ENCODE measurements around the gene NFAT5.

The NFAT5 gene

GRCh38 chr16:69651217-69651616 is 85.5 kb downstream of the NFAT5 start:
- no peak for DNase-seq

DNA sequence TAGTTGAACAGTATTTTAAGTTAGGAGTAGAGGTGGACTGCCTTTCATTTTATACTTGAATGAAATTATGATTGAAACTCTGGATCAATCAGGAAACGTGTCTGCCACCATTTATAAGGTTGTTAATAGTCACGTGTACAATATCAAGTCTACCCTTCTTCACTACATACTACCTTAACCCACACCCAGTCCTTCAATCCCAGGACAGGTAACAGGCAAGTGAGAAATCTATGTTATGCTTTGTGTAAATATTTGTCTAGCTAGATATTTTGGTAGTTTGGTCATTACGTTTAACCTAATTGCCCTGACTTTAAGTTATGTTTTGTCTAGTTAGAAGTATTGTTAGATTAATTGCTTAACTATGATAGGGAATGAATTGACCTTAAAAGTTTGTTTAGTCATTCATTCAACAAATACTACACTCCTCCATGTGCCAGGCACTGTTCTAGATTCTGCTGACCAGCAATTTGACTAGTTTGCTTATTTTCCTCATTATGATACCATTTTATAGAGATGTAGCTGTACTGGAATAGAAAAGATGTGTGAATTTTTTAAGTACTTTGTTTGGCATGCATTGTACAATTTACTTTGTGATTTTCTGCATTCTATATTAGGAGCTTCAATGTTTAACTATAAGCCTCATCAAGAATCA is 88.6 kb downstream of the NFAT5 start:
- no peak for DNase-seq

- DNase-seq: no peak
Measured at GRCh38 chr16:69660166-69660565, 94.4 kb downstream of the NFAT5 start.

- no peak for DNase-seq
Measured at GRCh38 chr16:69662901-69663300, 97.1 kb downstream of the NFAT5 start.

DNA sequence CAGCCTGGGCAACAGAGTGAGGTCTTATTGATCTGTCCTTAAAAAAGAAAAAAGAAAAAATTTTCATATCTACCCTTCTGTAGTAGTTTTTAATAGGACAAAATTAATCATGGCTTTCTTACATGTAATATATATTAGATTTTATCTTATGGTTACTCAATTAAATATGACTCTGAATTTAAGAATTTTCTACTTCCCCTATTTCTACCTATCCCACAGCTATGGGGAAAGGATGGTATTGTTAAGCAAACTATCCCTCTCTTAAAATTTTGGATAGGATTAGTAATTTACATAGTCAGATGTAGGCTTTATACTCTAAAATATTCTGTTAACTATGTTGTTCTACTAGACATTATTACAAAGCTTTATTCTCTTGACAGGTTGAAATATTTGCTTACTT is 98.1 kb downstream of the NFAT5 start:
- DNase-seq: no peak

- no peak for DNase-seq
Measured at GRCh38 chr16:69669577-69669976, 103.8 kb downstream of the NFAT5 start.

DNA sequence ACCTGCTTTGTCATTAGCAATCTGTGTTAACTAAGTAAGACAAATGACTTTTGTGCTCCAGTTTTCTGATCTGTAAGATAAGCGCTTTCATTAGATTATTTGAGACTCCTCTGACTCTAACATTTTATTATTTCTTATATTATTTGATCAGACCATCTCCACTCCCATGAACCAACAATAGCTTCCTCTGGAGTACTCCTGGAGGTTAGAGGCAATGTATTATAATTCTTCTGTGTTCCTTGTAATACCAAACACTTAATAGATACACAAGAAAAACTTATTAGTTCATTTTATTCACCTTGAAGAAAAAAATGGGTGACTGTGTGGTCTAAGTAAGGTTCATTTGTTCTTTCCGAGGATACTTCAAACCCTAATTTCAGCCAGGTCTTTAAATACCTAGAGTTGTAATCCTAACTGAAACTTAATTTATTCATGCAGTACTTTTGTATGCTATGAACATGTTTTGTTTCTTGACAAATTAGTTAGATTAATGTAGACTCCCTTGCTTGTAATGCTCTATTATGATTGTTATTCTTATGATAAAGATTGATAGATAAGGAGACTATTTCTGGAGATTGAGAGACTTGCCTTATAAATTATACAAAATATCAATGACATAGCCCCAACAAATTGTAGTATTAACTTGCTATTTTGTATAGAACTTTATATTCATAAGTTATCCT is 106.7 kb downstream of the NFAT5 start:
- no peak for DNase-seq

DNA sequence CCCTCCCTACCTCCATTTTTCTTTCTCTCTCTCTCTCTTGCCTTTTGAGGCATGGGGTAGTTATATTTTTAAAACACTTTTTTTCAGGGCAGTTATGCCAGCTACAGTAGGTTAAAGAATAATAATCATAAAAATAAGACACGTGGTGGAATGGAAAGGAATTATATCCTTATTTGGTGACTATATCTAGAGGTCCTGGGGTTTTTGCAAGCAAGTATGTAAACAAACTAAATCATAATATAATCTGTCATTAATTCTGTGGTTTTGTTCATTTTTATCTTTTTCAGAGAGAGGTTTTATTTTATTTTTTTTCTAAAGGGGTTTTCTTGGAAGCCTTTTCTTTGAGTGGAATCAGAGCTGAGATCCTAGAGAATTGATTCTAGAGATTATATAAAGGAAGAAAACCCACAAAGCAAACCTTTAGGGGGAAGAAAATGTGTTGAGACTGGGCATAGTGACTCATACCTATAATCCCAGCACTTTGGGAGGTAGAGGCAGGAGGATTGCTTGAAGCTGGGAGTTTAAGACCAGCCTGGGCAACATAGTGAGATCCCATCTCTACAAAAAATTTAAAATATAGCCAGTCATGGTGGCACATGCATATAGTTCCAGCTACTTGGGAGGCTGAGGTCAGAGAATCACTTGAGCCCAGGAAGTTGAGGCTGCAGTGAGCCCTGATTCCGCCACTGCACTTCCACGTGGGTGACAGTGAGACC is 107.4 kb downstream of the NFAT5 start:
- peak; percentile 38 for DNase-seq

DNA sequence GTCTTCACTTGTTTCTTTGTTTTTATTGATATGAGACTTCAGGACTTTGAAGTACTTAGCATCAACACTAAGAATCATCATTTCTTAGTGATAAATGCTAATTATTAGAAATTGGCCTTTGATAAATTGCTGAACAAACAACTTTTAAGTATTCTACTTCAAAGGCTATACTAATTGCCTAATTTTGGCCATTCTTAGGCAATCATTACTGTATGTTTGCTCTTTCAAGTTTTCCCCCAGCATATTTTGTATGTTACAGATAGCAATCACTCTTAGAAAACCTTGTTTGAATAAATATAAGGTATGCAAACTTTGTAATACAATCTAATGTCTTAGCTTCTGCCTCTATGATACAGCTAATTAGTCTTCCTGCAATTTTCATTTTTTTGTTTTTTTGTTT is 114.6 kb downstream of the NFAT5 start:
- no peak for DNase-seq

GRCh38 chr16:69688589-69688988 is 122.8 kb downstream of the NFAT5 start:
- no peak for DNase-seq

GRCh38 chr16:69691980-69692911 is 126.5 kb downstream of the NFAT5 start:
- no peak for DNase-seq

DNA sequence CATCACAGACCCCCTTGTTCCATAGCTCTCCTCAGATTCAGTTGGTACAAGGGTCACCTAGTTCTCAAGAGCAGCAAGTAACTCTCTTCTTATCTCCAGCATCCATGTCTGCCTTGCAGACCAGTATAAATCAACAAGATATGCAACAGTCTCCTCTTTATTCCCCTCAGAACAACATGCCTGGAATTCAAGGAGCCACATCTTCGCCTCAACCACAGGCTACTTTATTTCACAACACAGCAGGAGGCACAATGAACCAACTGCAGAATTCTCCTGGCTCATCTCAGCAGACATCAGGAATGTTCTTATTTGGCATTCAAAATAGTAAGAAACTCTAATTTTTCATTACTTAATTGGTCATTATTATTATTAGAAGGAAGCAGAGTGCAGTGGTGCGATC is 128.2 kb downstream of the NFAT5 start:
- no peak for DNase-seq

DNA sequence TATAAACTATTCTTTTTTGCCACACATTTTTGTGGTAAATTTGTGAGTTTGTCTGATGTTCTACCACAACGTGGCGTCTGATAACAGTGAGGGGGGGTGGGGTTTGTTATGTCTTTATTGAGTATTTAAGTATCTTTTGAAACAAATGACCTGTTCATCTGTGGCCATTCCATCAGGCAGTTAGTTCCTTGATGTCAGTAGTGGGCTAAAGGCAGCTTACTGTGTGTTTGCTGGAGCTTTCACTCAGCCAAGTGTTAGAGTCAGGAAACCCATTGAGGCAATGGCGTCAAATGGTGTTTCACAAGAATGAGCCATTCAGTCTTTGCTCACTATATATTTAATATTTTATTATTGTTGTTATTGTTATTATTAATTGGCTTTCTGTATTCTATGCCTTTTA is 132.6 kb downstream of the NFAT5 start:
- DNase-seq: no peak

GRCh38 chr16:69699915-69700314 is 134.1 kb downstream of the NFAT5 start:
- DNase-seq: no peak

DNA sequence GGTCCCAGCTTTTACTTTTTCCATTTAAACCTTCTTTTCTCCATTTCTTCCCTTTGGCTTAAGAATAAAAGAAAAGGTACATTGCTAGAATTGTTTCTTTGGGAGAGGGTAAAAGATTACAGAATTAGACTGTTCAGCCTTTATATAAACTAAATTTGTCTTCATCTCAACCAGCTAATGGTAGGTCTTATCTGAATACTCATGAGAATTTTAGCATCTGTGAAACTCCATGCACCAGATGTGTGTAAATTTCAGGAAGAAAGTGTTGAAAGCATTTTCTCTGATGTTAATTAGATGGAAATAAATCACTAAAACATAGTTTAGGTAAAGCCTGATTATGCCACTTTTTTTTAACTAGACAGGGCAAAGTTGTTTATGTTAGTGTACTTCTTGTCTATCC is 135.7 kb downstream of the NFAT5 start:
- DNase-seq: no peak

GRCh38 chr16:69701866-69702265 is 136.1 kb downstream of the NFAT5 start:
- DNase-seq: no peak

DNA sequence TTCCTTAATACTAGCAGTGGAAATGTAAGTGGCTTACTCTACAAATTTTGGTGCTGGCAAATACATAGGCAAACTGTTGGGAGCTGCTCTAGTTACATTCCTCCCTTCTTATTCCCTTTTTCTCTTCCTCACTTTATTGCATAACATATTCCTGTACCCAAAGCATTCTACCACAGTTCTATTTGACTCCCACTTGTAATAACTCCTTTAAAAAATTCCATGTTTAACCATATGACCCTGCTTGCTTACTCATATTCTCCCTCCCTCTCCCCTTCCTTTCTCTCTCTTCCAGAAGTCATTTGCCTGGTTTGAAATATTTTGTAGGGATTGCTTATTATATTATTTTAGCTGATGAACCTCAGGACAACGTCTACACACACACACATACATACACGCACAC is 137.9 kb downstream of the NFAT5 start:
- DNase-seq: peak; percentile 13

DNA sequence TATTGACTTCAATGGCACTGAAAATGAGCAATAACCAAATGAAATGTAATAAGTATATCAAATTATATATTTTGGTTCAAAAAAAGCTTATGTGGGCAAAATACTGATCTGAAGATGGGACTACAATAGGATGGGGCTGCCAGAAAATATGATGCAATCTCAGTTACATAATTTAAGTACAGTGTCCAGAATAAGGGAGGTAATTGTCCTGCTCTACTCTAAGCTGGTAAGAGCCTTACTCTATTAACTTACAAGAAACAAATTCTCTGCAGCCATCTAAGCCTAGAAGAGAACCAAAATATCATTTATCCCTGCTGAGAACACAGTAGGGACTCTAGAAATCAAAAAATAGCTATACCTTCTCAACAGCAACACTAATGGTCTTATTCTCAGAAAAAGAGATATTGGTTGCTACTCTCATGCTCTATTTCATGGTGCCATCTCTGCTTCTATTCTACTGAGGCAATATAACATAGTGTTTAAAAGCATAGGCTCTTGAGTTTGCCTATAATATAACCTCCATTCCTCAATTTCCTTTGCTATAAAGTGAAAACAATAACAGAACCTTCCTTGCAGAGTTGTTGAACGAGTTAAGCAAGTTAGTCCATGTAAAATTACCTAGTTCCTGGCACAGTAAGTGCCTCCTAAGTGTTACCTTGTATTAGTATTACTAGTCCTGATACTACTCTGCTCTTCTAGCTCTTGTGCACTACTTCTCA is 140.6 kb downstream of the NFAT5 start:
- peak; percentile 15 for DNase-seq

- no peak for DNase-seq
Measured at GRCh38 chr16:69706975-69707340, 141.2 kb downstream of the NFAT5 start.

GRCh38 chr16:69707920-69708683 is 142.3 kb downstream of the NFAT5 start:
- no peak for DNase-seq

DNA sequence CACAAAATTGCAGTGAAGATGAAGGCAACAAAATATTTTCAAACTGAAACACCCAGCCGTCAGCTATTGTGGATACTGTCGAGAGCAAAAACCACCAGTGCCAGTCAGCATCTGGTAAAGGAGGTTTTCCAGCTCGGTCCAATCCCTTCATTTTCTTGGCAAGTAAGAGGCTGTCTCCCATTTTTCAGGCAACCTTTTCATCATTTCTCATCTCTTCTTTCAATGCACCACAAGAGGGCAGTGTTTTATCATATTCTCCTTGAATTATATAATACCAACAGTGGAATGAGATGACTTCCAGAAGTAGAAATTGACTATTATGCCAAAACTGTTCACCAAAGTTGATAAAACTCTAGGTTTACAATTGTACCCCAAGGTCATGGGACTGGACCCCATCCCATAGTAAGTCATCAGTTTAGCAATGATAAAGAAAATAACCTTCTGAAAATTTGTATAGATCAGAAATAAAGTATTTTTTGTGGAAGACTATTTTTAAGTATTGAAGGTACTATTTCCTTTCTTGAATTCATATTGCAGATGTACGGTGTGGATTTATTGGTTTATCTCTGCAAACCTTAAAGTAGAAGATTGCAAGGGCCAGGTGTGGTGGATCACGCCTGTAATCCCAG is 143.8 kb downstream of the NFAT5 start:
- DNase-seq: peak; percentile 72
